CD4-positive, alpha-beta T cell treated with Interleukin-15 for 1 hour (primary cell): ENCODE results near the gene ATP2C1.
"Not testable (repeated sequence)": the region's sequence is repeated elsewhere in the genome, so short reads cannot be mapped to it uniquely, and the experiment has no call there.

Experiments
- DNase-seq: peaks from one replicate; pipeline ENCODE4 v3.0.0-alpha.2; 2020

The ATP2C1 gene

DNA sequence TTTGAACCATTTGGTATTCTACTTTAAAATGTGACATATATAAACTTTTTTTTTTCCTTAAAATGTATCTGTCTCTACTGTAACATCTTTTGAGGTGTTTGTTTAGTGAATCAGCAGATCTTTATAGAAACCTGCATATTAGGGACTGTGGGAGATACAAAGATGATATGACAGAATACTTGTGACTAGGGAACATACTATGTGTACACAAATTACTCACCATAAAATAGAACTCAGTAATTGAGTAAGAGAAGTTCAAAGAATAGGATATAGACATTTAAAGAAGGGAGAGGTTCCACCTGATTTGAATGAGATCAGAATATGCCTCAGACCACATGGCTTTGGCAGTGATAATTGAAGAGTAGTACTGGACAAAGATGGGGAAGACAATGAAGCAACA is 47.9 kb downstream of the ATP2C1 start:
- no peak for DNase-seq

DNA sequence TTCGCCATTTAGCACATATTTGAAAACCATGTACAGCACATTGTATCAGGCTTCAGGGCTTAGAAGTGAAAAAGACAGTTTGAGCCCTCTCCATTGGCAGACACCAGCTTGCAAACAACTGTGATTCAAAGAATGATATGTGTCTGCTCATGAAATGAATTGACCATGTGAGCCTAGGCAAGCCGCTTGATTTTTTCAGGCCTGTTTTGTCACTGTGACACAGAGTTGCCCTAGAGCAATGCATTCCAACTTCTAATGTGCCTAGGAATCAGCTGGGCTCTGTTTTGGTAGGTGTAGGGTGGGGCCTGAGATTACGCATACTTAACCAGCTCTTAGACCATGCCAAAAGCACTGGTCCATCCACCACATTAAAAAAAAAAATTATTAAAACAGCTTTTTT is 53.0 kb downstream of the ATP2C1 start:
- no peak for DNase-seq

DNA sequence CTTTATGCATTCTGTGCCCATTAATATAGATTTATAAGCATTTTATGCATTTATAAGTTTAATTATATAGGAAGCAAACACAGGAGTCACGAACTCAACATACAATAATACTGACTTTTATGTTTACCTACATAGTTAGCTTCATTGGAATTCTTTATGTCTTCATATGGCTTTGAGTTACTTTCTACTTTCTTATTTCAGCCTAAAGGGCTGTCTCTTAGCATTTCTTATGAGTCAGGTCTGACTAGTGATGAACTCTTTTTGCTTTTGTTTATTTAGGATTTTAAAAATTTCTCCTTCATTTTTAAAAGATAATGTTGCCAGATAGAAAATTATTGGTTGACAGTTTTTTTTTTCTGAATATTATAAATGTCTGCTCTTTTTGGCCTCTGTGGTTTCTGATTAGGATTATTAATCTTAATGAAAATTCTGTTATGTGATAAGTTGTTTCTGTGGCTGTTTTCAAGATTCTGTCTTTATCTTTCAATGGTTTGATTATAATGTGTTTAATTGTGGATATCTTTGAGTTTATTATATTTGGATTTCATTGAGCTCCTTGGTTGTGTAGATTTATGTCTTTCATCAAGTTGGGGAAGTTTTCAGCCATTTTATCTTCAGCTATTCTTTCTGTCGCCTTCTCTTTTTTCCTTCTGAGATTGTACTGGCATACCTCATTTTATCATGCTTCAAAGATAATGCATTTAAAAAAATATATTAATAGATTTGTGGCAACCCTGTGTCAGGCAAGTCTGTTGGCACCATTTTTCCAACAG is 54.3 kb downstream of the ATP2C1 start:
- no peak for DNase-seq

DNA sequence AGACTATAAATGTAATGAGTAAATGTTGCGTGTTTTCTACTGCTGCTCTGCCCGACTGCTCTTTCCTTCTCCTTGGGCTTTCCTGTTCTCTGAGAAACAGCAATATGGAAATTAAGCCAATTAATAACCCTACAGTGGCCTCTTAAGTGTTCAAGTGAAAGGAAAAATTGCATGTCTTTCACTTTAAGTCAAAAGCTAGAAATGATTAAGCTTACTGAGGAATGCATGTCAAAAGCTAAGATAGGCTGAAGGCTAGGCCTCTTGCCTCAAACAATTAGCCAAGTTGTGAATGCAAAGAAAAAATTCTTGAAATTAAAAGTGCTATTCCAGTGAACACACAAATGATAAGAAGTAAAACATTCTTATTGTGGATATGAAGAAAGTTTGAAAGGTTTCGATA is 55.0 kb downstream of the ATP2C1 start:
- no peak for DNase-seq

DNA sequence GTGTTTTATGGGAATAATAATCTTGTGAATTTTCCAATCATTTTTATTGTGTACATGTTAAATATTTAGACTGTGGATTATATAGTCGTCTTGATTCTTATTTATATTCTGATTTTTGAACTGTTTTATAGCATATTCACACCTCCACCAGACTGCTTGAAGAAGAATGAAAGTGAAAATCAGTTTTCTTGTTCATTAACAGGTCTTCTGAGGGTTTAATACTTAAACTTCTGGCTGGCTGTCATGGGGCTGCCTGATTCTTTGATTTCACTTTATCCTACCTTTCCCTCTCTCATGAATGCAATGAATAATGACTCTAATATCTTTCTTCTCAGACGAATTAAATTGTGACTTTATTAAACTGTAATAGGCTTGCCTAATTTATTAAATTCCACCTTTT is 56.2 kb downstream of the ATP2C1 start:
- no peak for DNase-seq

DNA sequence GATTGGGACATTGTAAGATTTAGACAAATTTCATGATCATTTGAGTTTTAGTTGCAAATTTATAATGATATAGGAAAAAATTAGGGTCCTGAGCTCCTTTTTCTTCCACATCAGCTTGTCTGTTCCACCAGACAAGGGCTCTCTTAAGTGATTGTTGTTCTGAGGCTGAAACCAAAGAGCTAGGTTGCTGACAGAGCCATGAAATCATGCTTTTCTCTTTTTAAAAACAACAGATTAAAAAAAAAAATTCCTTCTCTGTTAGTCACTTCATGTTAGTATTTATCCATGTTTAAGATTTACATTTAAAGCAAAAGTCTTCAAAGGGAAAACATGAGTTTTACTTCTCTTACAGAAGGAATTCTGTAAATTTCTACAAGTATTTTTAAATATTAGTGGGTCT is 56.8 kb downstream of the ATP2C1 start:
- no peak for DNase-seq

DNA sequence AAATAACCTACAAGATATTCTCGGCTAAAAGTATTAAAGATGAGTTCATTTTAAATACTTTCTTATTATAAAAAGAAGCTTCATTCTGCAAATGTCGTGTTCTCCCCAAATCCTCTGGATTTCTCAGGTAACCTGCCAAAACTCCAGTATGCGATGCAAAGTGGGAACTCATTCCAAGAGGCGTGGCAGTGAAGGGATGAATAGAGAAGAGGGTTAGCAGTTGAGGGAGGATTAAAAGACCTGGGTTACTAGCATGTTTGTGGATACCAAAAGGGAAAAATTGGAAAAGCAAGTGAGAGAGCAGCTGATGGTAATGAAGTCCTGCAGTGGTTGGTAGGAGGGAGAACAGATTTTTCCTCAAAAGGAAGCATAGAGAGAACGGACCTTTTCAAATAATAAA is 61.6 kb downstream of the ATP2C1 start:
- DNase-seq, result no peak

DNA sequence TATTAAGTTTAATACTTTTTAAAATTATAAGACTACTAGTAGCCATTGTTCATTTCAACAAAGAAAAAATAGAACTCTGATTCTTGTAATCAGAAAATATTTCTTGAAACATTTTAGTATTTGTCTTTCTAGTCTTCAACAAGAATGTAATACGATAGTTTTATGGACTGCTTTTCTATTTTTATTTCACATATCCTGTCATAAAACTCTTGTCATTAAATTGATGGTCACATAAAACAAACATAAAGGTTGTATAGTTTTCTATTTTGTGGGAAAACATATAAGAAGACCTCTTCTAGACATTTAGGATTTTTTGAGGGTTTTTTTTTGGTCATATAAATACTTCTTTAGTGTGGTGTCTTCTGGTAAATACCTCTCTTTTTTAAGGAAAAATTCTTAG is 62.4 kb downstream of the ATP2C1 start:
- DNase-seq, result no peak

DNA sequence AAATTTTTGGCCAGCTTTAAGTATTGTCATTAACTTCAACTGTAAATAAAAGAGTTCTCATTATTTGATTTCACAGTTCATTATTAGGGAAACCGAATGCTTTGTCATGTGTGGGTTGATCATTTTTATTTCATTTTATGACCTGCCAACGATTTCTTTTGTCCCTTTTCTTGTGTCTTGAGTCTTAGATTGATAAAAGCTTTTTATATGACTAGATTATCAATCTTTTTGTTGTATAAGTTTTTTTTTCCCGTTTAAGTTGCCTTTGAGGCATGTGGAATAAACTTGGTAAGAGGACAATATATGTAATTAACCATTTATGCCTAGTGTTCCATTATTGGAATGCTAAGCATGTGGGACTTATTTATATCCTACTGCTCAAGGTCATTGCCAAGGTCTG is 62.8 kb downstream of the ATP2C1 start:
- DNase-seq, result no peak

DNA sequence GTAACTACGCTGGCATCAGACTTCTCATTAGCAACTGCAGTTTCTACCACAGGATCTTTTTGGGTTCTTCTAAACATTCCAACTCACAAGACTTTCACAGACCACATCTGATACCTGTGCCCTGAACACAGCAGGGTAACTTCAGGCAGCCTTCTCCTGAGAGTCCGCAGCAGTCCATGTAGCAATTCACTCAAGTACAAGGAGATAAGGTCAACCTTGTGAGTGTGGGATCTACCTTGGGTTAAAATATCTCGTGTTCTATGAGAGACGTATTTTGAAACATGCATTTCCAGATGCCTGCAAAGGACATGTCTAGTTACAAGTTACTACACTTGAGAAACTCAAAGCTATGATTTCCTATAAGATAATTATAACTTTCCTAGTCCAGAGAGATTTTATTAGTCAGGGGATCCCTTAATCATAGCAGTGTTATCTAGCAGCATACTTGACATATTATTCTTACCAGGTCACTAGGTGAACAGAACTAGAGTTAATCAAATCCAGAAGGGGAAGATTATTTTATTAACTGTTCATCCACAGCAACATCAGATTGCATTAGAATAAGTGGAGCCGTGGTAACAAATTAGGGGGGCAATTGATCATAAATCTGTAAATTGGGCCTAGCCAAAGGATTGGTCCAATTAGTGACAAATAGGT is 66.4 kb downstream of the ATP2C1 start:
- no peak for DNase-seq

DNA sequence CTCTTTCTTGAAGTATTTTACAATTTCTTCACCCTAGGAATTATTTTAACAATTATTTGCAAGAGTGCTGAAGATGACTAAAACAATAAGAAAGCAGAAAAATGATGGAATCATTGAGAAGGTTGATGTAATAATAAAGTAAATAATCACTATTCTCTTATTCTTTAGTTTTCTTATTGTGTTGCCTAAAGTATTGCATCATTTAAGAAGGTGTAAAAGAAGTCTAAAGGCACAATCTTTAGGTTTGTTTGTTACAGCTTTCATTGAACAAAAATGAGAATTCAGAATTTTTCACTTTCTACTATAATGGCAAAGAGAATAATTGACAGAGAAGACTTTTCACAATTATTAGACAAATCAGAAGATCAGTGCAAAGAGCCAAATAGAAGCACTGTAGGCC is 67.6 kb downstream of the ATP2C1 start:
- no peak for DNase-seq

DNA sequence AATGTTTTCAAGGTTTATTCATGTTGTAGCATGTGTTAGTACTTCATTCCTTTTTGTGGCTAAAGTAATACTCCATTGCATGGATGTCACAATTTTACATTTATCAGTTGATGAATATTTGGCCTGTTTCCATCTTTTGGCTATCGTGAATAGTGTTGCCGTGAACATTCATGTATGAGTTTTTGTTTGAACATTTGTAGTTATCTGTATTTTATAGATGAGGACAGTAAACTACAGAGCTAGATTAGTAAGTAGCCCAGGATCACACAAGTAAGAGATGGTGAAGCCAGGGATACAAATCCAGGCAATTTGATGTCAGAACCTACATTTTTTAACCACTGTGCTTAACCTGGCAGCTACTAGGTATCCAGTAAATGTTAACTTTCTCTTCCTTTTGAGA is 69.6 kb downstream of the ATP2C1 start:
- no peak for DNase-seq

DNA sequence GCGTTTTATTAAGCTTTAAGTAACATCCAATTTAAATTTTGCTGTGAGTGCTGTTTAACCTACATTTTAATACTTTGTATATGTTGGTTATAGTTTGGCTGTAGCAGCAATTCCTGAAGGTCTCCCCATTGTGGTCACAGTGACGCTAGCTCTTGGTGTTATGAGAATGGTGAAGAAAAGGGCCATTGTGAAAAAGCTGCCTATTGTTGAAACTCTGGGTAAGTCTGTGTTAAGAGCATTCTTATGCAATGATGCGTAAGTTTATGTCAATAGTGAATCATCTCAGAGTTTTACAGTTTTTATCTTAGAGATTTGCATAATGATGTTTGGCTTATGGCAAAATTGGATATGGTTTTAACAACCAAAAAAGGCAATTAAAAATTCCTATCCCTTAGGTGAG is 70.0 kb downstream of the ATP2C1 start:
- no peak for DNase-seq

DNA sequence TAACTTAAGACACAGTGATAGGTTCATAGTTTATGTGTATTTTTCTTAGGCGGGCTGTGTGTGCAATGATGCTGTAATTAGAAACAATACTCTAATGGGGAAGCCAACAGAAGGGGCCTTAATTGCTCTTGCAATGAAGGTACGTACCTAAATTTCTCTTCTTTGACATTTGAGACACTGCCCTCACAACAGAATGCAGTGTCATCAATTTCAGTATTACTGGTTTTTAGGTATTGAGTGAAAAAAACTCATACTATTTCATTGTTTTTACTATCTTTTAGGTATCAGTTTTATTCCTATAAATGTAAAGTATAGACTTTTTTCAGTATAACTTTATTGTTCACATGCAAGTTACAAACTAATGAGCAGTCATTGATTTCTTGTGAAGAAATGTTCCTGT is 73.4 kb downstream of the ATP2C1 start:
- DNase-seq, result no peak

DNA sequence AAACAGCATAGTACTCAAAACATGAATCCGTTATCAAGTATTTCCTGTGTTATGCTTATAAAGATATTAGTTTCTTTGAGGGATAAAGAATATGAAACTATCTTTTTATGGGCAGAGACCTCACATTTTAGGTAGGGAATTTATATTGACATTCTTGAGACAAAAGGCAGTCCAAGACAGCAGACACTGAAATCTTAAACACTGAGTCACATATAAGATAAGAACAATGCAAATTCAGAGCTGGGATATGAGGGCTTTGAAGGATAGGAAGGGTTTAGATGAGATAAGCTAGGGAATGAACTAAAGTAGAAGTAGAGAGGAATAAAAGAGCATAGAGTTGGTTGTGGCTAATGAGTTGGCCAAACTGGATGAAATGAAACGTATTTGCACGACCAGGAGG is 74.3 kb downstream of the ATP2C1 start:
- no peak for DNase-seq

DNA sequence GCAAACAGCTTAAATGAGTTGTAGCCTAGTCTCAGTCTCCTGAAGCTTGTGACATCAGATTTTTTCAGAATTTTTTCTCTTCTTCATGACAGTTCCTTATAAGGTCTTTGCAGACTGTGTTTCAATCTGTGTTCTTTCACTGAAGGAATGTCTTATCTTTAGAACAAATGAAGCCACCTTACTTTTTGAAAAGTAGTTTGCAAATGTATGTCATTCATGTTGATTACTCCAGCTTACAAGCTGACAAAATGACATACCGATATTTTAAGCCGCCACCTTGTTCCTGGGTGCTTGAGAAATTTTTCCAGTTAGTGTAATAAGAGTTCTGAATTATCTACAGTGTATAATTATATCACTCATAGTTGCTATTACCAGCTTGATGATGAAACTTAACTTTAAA is 75.7 kb downstream of the ATP2C1 start:
- DNase-seq, result no peak

DNA sequence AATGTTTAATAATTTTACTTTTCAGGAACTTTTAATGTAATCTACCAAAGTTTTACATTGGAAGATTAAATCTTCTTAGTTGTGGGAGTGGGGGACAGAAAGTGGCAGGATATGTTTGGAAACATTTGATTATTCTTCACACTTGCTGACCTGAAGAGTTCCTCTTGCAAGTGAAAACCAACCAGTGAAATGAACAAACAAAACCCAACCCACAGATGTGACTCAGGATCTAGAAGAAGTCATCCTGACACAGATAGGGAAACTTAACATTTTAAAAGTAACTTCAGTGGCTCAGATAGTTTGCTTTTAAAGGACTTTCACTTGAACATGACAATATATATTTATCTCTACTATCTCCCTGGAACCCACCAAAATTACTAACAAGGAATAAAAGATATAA is 77.3 kb downstream of the ATP2C1 start:
- DNase-seq, result no peak

DNA sequence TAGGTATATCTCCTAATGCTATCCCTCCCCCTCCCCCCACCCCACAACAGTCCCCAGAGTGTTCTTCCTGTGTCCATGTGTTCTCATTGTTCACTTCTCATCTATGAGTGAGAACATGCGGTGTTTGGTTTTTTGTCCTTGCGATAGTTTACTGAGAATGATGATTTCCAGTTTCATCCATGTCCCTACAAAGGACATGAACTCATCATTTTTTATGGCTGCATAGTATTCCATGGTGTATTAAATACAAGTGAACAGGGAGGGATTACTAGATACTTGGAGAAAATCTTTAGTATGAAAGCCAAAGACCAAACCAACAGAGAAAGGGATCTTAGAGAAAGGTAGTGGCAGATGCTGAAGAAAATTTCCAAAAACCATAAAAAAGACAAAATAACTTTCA is 78.7 kb downstream of the ATP2C1 start:
- DNase-seq, result not testable (repeated sequence)

DNA sequence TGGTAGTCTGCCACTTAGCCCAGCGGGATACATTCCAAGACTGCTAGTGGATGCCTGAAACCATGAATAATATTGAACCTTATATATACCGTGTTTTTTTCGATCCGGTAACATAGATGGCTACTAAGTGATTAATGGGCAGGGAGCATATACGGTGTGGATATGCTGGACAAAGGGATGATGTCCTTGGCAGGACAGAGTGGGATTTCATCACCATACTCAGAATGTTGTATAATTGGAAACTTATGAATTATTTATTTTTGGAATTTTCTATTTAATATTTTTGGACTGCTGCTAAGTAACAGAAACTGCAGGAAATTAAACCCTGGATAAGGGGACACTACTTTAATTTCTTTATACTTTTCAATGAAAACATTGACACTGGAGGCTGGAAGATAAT is 79.5 kb downstream of the ATP2C1 start:
- no peak for DNase-seq

DNA sequence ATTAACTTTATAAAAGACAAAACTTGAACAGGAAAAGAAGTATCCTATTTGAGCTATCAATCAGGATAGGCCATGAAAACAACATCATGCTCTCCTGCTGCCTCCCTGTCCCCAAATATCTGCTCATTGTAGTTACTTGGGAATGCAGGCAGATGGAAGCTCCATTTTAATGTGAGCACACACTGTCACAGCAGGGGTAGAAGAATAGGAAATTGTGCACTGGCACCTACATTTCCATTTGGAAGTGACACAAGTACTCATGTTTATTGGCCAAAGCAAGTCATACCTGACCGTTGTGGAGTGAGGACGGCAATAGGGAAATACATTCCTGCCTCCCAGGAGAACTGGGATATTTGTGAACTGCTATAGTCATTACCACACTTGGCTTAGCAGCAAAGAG is 80.3 kb downstream of the ATP2C1 start:
- DNase-seq, result no peak

DNA sequence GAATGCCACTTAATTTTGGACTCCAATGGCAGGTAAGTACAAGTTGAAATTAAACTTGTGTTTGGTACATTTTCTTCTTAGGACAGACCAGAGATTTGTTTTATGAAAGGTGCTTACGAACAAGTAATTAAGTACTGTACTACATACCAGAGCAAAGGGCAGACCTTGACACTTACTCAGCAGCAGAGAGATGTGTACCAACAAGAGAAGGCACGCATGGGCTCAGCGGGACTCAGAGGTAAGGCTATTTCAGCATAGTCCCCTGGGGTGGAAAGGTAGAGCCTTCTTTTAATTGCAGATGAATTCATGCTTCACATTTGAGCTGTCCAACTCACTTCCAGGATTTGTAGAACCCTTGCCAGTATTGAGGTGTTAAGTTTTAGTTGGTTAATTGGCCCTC is 81.4 kb downstream of the ATP2C1 start:
- no peak for DNase-seq

DNA sequence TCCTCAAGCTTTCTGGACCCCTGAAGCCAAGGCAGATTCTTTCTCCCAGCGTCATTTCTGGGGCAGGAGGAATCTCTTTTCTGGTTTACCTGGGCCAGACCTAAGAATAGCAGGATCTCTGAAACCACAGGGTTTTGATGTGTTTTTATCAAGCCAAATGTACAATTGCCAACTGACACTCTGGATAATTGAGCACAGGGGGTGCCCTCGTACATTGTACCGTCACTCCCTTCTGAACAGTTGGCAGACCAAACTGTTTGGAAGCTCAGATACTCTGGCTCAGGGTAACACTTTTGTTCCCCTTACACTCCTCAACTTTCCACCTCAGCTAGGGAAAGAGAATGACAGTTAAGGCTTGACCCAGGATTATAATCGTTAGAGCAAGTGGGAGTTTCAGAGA is 82.8 kb downstream of the ATP2C1 start:
- no peak for DNase-seq

DNA sequence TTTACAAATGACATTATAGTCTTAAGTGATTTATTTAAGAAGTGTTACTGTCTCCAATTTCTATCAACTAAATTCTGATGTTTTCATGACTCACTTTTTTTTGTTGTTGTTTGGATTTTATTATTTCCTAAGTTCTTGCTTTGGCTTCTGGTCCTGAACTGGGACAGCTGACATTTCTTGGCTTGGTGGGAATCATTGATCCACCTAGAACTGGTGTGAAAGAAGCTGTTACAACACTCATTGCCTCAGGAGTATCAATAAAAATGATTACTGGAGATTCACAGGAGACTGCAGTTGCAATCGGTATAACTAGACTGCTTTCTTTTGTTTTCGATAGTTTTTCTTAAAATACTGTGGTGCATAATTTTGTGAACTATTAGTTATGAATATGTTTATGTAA is 85.2 kb downstream of the ATP2C1 start:
- DNase-seq, result no peak

DNA sequence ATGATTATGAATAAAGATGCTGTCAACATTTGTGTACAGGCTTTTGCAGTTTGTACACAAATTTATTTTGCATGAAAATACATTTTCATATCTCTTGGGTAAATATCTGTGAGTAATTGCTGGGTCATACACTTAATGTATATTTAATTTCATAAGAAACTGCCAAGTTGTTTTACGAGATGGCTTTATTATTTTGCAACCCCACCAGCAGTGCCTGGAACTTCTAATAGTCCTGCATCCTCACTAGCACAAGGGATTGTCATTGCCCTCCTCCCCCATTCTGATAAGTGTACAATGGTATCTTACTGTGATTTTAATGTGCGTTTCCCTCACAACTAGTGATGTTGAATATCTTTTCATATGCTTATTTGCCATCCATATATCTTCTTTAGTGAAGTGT is 87.6 kb downstream of the ATP2C1 start:
- DNase-seq, result no peak

DNA sequence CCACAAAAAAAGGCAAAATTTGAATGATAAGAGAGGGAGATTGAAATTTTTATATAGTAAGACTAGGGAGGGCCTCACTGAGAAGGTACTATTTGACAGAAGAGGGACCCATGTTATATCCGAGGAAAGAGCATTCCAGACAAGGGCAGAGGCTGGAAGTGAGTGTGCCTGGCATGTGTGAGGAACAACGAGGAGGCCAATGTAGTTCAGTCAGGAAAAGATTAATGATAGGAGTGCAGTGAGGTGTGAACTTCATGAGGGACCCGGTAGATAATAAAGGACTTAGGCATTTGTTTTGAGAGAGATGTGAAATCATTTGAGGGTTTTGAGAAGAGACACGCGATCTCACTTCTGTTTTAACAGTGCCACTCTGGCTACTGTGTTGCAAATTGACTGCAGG is 96.4 kb downstream of the ATP2C1 start:
- no peak for DNase-seq
